Parathyroid adenoma (tissue), 2 donors: ENCODE results near the gene VWA8.

Source experiments
- H2AFZ ChIP-seq: fragments of 300-600 bp; sonication (generic); one replicate; pipeline ENCODE4 v1.7.0; 2017; ENCODE audit warnings: antibody characterized with exemption, mild to moderate bottlenecking
- H3K27ac ChIP-seq: fragments of 300-600 bp; sonication (generic); one replicate; pipeline ENCODE4 v1.7.0; 2017
- H3K27me3 ChIP-seq: fragments of 300-600 bp; sonication (generic); one replicate; pipeline ENCODE4 v1.7.0; 2017; ENCODE audit warnings: low read length; ENCODE audit not compliant: control insufficient read depth, insufficient read depth
- H3K36me3 ChIP-seq: fragments of 300-600 bp; sonication (generic); one replicate; pipeline ENCODE4 v1.7.0; 2017; ENCODE audit warnings: low read length; ENCODE audit not compliant: control insufficient read depth, insufficient read depth
- H3K4me1 ChIP-seq: fragments of 300-600 bp; sonication (generic); one replicate; pipeline ENCODE4 v1.7.0; 2017; ENCODE audit warnings: control low read depth
- H3K4me2 ChIP-seq: fragments of 300-600 bp; sonication (generic); one replicate; pipeline ENCODE4 v1.7.0; 2017; ENCODE audit warnings: low read length
- H3K4me3 ChIP-seq: fragments of 300-600 bp; sonication (generic); one replicate; pipeline ENCODE4 v1.7.0; 2017; ENCODE audit warnings: low read depth, low read length
- H3K79me2 ChIP-seq: fragments of 300-600 bp; sonication (generic); one replicate; pipeline ENCODE4 v1.7.0; 2017; ENCODE audit warnings: control low read depth
- H3K9ac ChIP-seq: fragments of 300-600 bp; sonication (generic); one replicate; pipeline ENCODE4 v1.7.0; 2017; ENCODE audit warnings: mild to moderate bottlenecking
- H3K9me3 ChIP-seq: fragments of 300-600 bp; sonication (generic); one replicate; pipeline ENCODE4 v1.7.0; 2017; ENCODE audit warnings: low read length; ENCODE audit not compliant: control insufficient read depth
- CTCF ChIP-seq: fragments of 300-600 bp; sonication (generic); IDR thresholded peaks from one replicate; pipeline ENCODE4 v1.7.0; 2017; ENCODE audit warnings: antibody characterized with exemption, mild to moderate bottlenecking
- donor health status: primary hyperparathyroidism.

The VWA8 gene

GRCh38 chr13:41960637-41961465 lies at the start of gene VWA8:
Gene VWA8 (minus strand): TSS chr13:41961109. CDS start chr13:41961015, 94 bp downstream.
- Histone ChIP-seq H3K4me1 (peaks cover 6% of the 10 kb centered on the region), H3K9me3 (no peaks in the 10 kb centered on the region), H3K9ac (peak within 1 kb of the TSS; percentile 76), H3K79me2 (no peaks in the 10 kb centered on the region), H3K4me2 (peak within 1 kb of the TSS; percentile 65), H3K4me3 (peak within 1 kb of the TSS; percentile 71), H2AFZ (peak within 1 kb of the TSS; percentile 97), H3K27me3 (no peaks in the 10 kb centered on the region), H3K27ac (peak within 1 kb of the TSS; percentile 69), H3K36me3 (no peaks in the 10 kb centered on the region)
- no peak for TF ChIP-seq CTCF

GRCh38 chr13:42009057-42009456 lies 48.1 kb upstream of the VWA8 start:
- no peaks in the 10 kb centered on the region for H3K36me3 ChIP-seq
- H3K9me3 ChIP-seq, result no peaks in the 10 kb centered on the region

GRCh38 chr13:42007844-42008243 lies 46.9 kb upstream of the VWA8 start:
- no peak overlapping the region for H3K27ac ChIP-seq
- no peak overlapping the region for H2AFZ ChIP-seq
- no peaks in the 10 kb centered on the region for H3K27me3 ChIP-seq
- no peak overlapping the region for H3K9ac ChIP-seq
- no peaks in the 10 kb centered on the region for H3K9me3 ChIP-seq
- H3K4me1 ChIP-seq, result no peaks in the 10 kb centered on the region
- no peak overlapping the region for H3K4me3 ChIP-seq
- no peaks in the 10 kb centered on the region for H3K36me3 ChIP-seq
- no peak overlapping the region for H3K4me2 ChIP-seq
- H3K79me2 ChIP-seq, result no peaks in the 10 kb centered on the region
- TF ChIP-seq CTCF, result no peak

More at GRCh38 chr13:42009057-42009456, 48.1 kb upstream of the VWA8 start:
- Histone ChIP-seq H3K9ac (no peak overlapping the region), H3K4me2 (no peak overlapping the region), H3K27me3 (no peaks in the 10 kb centered on the region), H3K4me3 (no peak overlapping the region), H3K79me2 (no peaks in the 10 kb centered on the region), H3K27ac (no peak overlapping the region), H3K4me1 (no peaks in the 10 kb centered on the region), H2AFZ (no peak overlapping the region)
- TF ChIP-seq CTCF, result no peak

GRCh38 chr13:42002066-42002465 lies 41.2 kb upstream of the VWA8 start:
- Histone ChIP-seq H2AFZ (no peak overlapping the region), H3K4me2 (no peak overlapping the region), H3K27me3 (no peaks in the 10 kb centered on the region), H3K36me3 (no peaks in the 10 kb centered on the region), H3K79me2 (no peaks in the 10 kb centered on the region), H3K4me1 (no peaks in the 10 kb centered on the region), H3K9me3 (no peaks in the 10 kb centered on the region), H3K4me3 (no peak overlapping the region), H3K9ac (no peak overlapping the region), H3K27ac (no peak overlapping the region)
- TF ChIP-seq CTCF, result no peak

GRCh38 chr13:42001580-42001979 lies 40.7 kb upstream of the VWA8 start:
- Histone ChIP-seq H3K27ac (no peak overlapping the region), H3K4me3 (no peak overlapping the region), H2AFZ (no peak overlapping the region), H3K9me3 (no peaks in the 10 kb centered on the region), H3K4me1 (no peaks in the 10 kb centered on the region), H3K79me2 (no peaks in the 10 kb centered on the region), H3K27me3 (no peaks in the 10 kb centered on the region), H3K36me3 (no peaks in the 10 kb centered on the region), H3K4me2 (no peak overlapping the region), H3K9ac (no peak overlapping the region)
- TF ChIP-seq CTCF, result no peak
